Stimulated activated CD4-positive, alpha-beta T cell treated with anti-CD3 and anti-CD28 coated beads, Interleukin-1b, Interleukin-23, amount 100 ng/mL, for 4 hours (primary cell): ENCODE data around the gene CHEK1.
"Not testable (repeated sequence)": the region's sequence is repeated elsewhere in the genome, so short reads cannot be mapped to it uniquely, and the experiment has no call there.

ENCODE experiments used
- DNase-seq, 2 donors: peaks; one replicate each; pipeline ENCODE4 v3.0.0-alpha.2; 2020; ENCODE audit warnings: low read depth in 2 of 2

CHEK1 gene

GRCh38 chr11:125624756-125625213, at the start of gene CHEK1:
CHEK1 (plus strand) TSS chr11:125625163; CDS start chr11:125626769, 1,606 bp downstream.
- DNase-seq = no peak

GRCh38 chr11:125577181-125577580, 47.8 kb upstream of the CHEK1 start:
- not testable (repeated sequence) for DNase-seq

GRCh38 chr11:125578783-125579182, 46.2 kb upstream of the CHEK1 start:
- no peak for DNase-seq

- DNase-seq = no peak
These were observed 45.2 kb upstream of the CHEK1 start for GRCh38 chr11:125579811-125580210.

- no peak for DNase-seq
These were observed 41.5 kb upstream of the CHEK1 start for GRCh38 chr11:125583496-125583895.

GRCh38 chr11:125585487-125585886, 39.5 kb upstream of the CHEK1 start:
- no peak for DNase-seq

GRCh38 chr11:125586623-125587022, 38.3 kb upstream of the CHEK1 start:
- DNase-seq = no peak

- no peak for DNase-seq
These were observed 37.5 kb upstream of the CHEK1 start for GRCh38 chr11:125587480-125587879.

GRCh38 chr11:125588505-125588904, 36.5 kb upstream of the CHEK1 start:
- no peak for DNase-seq

- peak; percentile 19 to 28 for DNase-seq
These were observed 33.2 kb upstream of the CHEK1 start for GRCh38 chr11:125591649-125592304.

GRCh38 chr11:125592305-125593113, 32.5 kb upstream of the CHEK1 start, which contains the start of gene STT3A:
STT3A (plus strand) TSS chr11:125592852; CDS start chr11:125595916, 3,064 bp downstream.
- DNase-seq = peak; percentile 90 to 97

- no peak for DNase-seq
These were observed 31.7 kb upstream of the CHEK1 start for GRCh38 chr11:125593114-125593820.

GRCh38 chr11:125594958-125595357, 30.0 kb upstream of the CHEK1 start:
- no peak for DNase-seq

- DNase-seq = no peak
These were observed 24.3 kb upstream of the CHEK1 start for GRCh38 chr11:125600663-125601062.

GRCh38 chr11:125603207-125603606, 21.8 kb upstream of the CHEK1 start:
- DNase-seq = no peak

GRCh38 chr11:125605417-125605816, 19.5 kb upstream of the CHEK1 start:
- DNase-seq = no peak

GRCh38 chr11:125609545-125609944, 15.4 kb upstream of the CHEK1 start:
- DNase-seq = no peak

- no peak for DNase-seq
These were observed 6.6 kb upstream of the CHEK1 start for GRCh38 chr11:125618383-125618782.

GRCh38 chr11:125621995-125622394, 3.0 kb upstream of the CHEK1 start:
- DNase-seq = no peak

GRCh38 chr11:125623064-125623463, 1.9 kb upstream of the CHEK1 start:
- DNase-seq = no peak

GRCh38 chr11:125625225-125625629, 264 bp downstream of the CHEK1 start:
- no peak for DNase-seq

GRCh38 chr11:125625630-125626287, 796 bp downstream of the CHEK1 start:
- DNase-seq = peak; percentile 77 to 78
